NCI-H524 (cell line): ENCODE measurements around the gene BBS4.
"Not testable (repeated sequence)": the region's sequence is repeated elsewhere in the genome, so short reads cannot be mapped to it uniquely, and the experiment has no call there.

Experiments
- DNase-seq, 2 experiments: peaks; one replicate each; lab custom pipeline; 2025; lab: John Stamatoyannopoulos, UW

The BBS4 gene

GRCh38 chr15:72685925-72686794 lies at the start of gene BBS4, which contains the start of gene HIGD2B:
TSS of gene BBS4 (plus strand) at chr15:72686207. CDS start at chr15:72686228, 21 bp downstream.
TSS of gene HIGD2B (minus strand) at chr15:72686182. CDS start at chr15:72676374, 9,808 bp downstream.
- no peak for DNase-seq

- DNase-seq, result not testable (repeated sequence)
These were observed 49.3 kb upstream of the BBS4 start for GRCh38 chr15:72636519-72637282.

- not testable (repeated sequence) for DNase-seq
These were observed 46.1 kb upstream of the BBS4 start for GRCh38 chr15:72639759-72640483.

- not testable (repeated sequence) for DNase-seq
These were observed 43.7 kb upstream of the BBS4 start for GRCh38 chr15:72642271-72642670.

- not testable (repeated sequence) for DNase-seq
These were observed 37.3 kb upstream of the BBS4 start for GRCh38 chr15:72648631-72649253.

- DNase-seq, result not testable (repeated sequence)
These were observed 31.6 kb upstream of the BBS4 start, which contains the start of gene GOLGA6B for GRCh38 chr15:72654397-72654796. TSS of gene GOLGA6B (plus strand) at chr15:72654697. CDS start at chr15:72654738, 41 bp downstream.

- DNase-seq, result not testable (repeated sequence)
These were observed 30.0 kb upstream of the BBS4 start for GRCh38 chr15:72656014-72656413.

- not testable (repeated sequence) for DNase-seq
These were observed 24.9 kb upstream of the BBS4 start for GRCh38 chr15:72661081-72661480.

GRCh38 chr15:72663931-72664330 lies 22.1 kb upstream of the BBS4 start:
- DNase-seq, result not testable (repeated sequence)

- not testable (repeated sequence) for DNase-seq
These were observed 20.3 kb upstream of the BBS4 start for GRCh38 chr15:72665706-72666105.

- not testable (repeated sequence) for DNase-seq
These were observed 16.2 kb upstream of the BBS4 start for GRCh38 chr15:72669803-72670202.

GRCh38 chr15:72670656-72671352 lies 15.2 kb upstream of the BBS4 start:
- not testable (repeated sequence) for DNase-seq

GRCh38 chr15:72671525-72671924 lies 14.5 kb upstream of the BBS4 start:
- no peak for DNase-seq

GRCh38 chr15:72676838-72677237 lies 9.2 kb upstream of the BBS4 start:
- no peak for DNase-seq

GRCh38 chr15:72680931-72681330 lies 5.1 kb upstream of the BBS4 start:
- no peak for DNase-seq

- DNase-seq, result no peak
These were observed 3.2 kb upstream of the BBS4 start for GRCh38 chr15:72682772-72683171.

- no peak for DNase-seq
These were observed 594 bp upstream of the BBS4 start for GRCh38 chr15:72685301-72685924.

- DNase-seq, result no peak
These were observed 2.7 kb downstream of the BBS4 start for GRCh38 chr15:72688697-72689096.

- no peak for DNase-seq
These were observed 4.9 kb downstream of the BBS4 start for GRCh38 chr15:72690938-72691337.

- DNase-seq, result no peak
These were observed 12.9 kb downstream of the BBS4 start for GRCh38 chr15:72698938-72699337.
